ENCODE measurements around the gene FUT2.

DNA sequence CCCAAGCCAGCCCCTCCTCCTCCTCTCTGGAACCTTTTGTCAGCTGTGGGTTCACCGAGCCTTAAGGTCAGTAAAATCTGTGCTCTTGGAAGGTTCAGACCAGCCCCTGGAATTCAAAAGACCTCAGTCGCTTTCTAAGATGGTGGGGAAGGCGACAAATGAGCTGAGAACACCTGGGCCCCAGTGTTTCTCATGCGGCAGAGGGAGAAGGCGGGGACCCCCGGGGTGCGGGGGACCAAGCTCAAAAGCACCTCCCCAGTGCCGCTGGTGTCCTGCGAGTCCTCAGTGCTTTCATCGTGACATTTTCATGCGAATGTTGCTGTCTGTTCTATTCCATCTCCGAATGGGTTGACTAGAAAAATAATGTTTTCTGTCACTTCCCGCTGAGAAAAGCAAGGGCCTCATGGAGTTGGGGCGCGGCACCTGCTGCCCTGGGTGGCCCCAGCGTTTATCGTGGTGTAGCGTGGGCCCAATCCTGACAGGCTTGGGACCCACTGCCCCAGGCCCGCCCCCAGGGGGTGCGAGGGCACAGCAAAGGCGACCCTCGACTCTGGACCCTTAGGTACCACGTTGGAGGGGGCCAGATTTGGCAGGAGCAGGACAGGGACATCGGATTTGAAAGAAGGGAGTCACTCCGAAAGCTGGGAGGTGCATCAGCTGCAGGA lies 22.2 kb upstream of the FUT2 start:
- TF ChIP-seq, protein P1, sequence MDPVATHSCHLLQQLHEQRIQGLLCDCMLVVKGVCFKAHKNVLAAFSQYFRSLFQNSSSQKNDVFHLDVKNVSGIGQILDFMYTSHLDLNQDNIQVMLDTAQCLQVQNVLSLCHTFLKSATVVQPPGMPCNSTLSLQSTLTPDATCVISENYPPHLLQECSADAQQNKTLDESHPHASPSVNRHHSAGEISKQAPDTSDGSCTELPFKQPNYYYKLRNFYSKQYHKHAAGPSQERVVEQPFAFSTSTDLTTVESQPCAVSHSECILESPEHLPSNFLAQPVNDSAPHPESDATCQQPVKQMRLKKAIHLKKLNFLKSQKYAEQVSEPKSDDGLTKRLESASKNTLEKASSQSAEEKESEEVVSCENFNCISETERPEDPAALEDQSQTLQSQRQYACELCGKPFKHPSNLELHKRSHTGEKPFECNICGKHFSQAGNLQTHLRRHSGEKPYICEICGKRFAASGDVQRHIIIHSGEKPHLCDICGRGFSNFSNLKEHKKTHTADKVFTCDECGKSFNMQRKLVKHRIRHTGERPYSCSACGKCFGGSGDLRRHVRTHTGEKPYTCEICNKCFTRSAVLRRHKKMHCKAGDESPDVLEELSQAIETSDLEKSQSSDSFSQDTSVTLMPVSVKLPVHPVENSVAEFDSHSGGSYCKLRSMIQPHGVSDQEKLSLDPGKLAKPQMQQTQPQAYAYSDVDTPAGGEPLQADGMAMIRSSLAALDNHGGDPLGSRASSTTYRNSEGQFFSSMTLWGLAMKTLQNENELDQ (tag by site-specific recombination; IDR thresholded peaks at IDR 0.05; ENCODE audit: low read depth) = no peak
- TF ChIP-seq GLIS2 (tag by site-specific recombination; IDR thresholded peaks at IDR 0.05) (no peak), ZNF248 (tag by site-specific recombination; IDR thresholded peaks at IDR 0.05) (no peak), TRIM28 (IDR thresholded peaks at IDR 0.05; ENCODE audit: borderline replicate concordance, low read length) (no peak), YY1 (tag by site-specific recombination; IDR thresholded peaks at IDR 0.05) (no peak), ZNF138 (tag by site-specific recombination; IDR thresholded peaks at IDR 0.05; ENCODE audit: borderline replicate concordance) (no peak), ZFP69B (tag by site-specific recombination; IDR thresholded peaks at IDR 0.05) (no peak), BCL11A (tag by site-specific recombination; IDR thresholded peaks at IDR 0.05; ENCODE audit: low read depth) (no peak), ZNF140 (tag by site-specific recombination; IDR thresholded peaks at IDR 0.05) (no peak)
- TF ChIP-seq, protein P2, sequence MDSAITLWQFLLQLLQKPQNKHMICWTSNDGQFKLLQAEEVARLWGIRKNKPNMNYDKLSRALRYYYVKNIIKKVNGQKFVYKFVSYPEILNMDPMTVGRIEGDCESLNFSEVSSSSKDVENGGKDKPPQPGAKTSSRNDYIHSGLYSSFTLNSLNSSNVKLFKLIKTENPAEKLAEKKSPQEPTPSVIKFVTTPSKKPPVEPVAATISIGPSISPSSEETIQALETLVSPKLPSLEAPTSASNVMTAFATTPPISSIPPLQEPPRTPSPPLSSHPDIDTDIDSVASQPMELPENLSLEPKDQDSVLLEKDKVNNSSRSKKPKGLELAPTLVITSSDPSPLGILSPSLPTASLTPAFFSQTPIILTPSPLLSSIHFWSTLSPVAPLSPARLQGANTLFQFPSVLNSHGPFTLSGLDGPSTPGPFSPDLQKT (IDR thresholded peaks at IDR 0.05; ENCODE audit: borderline replicate concordance, low read depth, low read length) = no peak
- TF ChIP-seq, protein P3, sequence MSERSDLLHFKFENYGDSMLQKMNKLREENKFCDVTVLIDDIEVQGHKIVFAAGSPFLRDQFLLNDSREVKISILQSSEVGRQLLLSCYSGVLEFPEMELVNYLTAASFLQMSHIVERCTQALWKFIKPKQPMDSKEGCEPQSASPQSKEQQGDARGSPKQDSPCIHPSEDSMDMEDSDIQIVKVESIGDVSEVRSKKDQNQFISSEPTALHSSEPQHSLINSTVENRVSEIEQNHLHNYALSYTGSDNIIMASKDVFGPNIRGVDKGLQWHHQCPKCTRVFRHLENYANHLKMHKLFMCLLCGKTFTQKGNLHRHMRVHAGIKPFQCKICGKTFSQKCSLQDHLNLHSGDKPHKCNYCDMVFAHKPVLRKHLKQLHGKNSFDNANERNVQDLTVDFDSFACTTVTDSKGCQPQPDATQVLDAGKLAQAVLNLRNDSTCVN (tag by site-specific recombination; optimal IDR thresholded peaks at IDR 0.05) = no peak
- TF ChIP-seq, protein P4, sequence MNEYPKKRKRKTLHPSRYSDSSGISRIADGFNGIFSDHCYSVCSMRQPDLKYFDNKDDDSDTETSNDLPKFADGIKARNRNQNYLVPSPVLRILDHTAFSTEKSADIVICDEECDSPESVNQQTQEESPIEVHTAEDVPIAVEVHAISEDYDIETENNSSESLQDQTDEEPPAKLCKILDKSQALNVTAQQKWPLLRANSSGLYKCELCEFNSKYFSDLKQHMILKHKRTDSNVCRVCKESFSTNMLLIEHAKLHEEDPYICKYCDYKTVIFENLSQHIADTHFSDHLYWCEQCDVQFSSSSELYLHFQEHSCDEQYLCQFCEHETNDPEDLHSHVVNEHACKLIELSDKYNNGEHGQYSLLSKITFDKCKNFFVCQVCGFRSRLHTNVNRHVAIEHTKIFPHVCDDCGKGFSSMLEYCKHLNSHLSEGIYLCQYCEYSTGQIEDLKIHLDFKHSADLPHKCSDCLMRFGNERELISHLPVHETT (tag by site-specific recombination; IDR thresholded peaks at IDR 0.05) = no peak
- TF ChIP-seq, protein P5, sequence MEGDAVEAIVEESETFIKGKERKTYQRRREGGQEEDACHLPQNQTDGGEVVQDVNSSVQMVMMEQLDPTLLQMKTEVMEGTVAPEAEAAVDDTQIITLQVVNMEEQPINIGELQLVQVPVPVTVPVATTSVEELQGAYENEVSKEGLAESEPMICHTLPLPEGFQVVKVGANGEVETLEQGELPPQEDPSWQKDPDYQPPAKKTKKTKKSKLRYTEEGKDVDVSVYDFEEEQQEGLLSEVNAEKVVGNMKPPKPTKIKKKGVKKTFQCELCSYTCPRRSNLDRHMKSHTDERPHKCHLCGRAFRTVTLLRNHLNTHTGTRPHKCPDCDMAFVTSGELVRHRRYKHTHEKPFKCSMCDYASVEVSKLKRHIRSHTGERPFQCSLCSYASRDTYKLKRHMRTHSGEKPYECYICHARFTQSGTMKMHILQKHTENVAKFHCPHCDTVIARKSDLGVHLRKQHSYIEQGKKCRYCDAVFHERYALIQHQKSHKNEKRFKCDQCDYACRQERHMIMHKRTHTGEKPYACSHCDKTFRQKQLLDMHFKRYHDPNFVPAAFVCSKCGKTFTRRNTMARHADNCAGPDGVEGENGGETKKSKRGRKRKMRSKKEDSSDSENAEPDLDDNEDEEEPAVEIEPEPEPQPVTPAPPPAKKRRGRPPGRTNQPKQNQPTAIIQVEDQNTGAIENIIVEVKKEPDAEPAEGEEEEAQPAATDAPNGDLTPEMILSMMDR (tag by site-specific recombination; IDR thresholded peaks at IDR 0.05) = no peak
- TF ChIP-seq, protein P6, sequence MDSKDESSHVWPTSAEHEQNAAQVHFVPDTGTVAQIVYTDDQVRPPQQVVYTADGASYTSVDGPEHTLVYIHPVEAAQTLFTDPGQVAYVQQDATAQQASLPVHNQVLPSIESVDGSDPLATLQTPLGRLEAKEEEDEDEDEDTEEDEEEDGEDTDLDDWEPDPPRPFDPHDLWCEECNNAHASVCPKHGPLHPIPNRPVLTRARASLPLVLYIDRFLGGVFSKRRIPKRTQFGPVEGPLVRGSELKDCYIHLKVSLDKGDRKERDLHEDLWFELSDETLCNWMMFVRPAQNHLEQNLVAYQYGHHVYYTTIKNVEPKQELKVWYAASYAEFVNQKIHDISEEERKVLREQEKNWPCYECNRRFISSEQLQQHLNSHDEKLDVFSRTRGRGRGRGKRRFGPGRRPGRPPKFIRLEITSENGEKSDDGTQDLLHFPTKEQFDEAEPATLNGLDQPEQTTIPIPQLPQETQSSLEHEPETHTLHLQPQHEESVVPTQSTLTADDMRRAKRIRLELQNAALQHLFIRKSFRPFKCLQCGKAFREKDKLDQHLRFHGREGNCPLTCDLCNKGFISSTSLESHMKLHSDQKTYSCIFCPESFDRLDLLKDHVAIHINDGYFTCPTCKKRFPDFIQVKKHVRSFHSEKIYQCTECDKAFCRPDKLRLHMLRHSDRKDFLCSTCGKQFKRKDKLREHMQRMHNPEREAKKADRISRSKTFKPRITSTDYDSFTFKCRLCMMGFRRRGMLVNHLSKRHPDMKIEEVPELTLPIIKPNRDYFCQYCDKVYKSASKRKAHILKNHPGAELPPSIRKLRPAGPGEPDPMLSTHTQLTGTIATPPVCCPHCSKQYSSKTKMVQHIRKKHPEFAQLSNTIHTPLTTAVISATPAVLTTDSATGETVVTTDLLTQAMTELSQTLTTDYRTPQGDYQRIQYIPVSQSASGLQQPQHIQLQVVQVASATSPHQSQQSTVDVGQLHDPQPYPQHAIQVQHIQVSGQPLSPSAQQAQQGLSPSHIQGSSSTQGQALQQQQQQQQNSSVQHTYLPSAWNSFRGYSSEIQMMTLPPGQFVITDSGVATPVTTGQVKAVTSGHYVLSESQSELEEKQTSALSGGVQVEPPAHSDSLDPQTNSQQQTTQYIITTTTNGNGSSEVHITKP (tag by site-specific recombination; IDR thresholded peaks at IDR 0.05) = no peak

All from HEK293 (cell line).